ENCODE data around the gene ORAI2.

DNA sequence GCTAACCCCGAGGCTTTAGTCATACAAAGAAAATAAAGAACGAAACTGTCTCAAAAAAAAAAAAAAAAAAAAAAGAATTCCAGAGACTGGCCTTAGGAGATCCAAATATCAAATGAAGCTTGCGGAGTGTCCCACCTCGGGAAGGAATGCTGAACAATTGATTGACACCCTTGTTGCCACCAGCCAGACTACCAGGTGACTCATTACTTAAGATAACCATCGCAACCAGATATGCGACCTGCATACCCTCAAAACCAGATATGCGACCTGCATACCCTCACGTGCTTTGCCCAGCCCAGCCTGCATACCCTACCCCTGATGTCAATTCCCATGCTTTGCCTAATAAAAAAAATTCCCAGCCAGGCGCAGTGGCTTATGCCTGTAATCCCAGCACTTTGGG lies 39.9 kb upstream of the ORAI2 start:
- TF ChIP-seq, protein P1, sequence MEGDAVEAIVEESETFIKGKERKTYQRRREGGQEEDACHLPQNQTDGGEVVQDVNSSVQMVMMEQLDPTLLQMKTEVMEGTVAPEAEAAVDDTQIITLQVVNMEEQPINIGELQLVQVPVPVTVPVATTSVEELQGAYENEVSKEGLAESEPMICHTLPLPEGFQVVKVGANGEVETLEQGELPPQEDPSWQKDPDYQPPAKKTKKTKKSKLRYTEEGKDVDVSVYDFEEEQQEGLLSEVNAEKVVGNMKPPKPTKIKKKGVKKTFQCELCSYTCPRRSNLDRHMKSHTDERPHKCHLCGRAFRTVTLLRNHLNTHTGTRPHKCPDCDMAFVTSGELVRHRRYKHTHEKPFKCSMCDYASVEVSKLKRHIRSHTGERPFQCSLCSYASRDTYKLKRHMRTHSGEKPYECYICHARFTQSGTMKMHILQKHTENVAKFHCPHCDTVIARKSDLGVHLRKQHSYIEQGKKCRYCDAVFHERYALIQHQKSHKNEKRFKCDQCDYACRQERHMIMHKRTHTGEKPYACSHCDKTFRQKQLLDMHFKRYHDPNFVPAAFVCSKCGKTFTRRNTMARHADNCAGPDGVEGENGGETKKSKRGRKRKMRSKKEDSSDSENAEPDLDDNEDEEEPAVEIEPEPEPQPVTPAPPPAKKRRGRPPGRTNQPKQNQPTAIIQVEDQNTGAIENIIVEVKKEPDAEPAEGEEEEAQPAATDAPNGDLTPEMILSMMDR (optimal IDR thresholded peaks at IDR 0.05 in 1 of 3, IDR thresholded peaks at IDR 0.05 in 1 of 3, conservative IDR thresholded peaks at IDR 0.05 in 1 of 3; ENCODE audit: extremely low read depth in 1 of 3, insufficient read depth in 2 of 3, low read length in 3 of 3), result no peak
- TF ChIP-seq EZH2 (IDR thresholded peaks at IDR 0.05; ENCODE audit: low read length), result no peak
